Mesendoderm (in vitro differentiated cells): ENCODE measurements around the gene CASKIN1.

Experiments used
- DNase-seq: peaks from one replicate; pipeline ENCODE4 v3.0.0; 2013
- H2AK5ac ChIP-seq: 2 replicates; pipeline ENCODE4 v1.6.1; 2013; ENCODE audit warnings: low read length, inconsistent platforms
- H2BK120ac ChIP-seq: 2 replicates; pipeline ENCODE4 v1.6.1; 2013; ENCODE audit warnings: low read depth, mild to moderate bottlenecking, low read length, moderate library complexity, mixed read lengths
- H2BK15ac ChIP-seq: replicated peaks from 2 replicates; pipeline ENCODE4 v1.6.1; 2013; ENCODE audit warnings: low read depth, mild to moderate bottlenecking, moderate library complexity
- H2BK5ac ChIP-seq: 2 replicates; pipeline ENCODE4 v1.6.1; 2013; ENCODE audit warnings: low read length, inconsistent platforms
- H3K18ac ChIP-seq: 2 replicates; pipeline ENCODE4 v1.6.1; 2013; ENCODE audit warnings: mild to moderate bottlenecking, low read length, mixed read lengths
- H3K23ac ChIP-seq: one replicate; pipeline ENCODE4 v1.6.1; 2013; ENCODE audit warnings: low read length
- H3K27ac ChIP-seq: 2 replicates; pipeline ENCODE4 v1.5.1; 2013; ENCODE audit warnings: low read depth, mild to moderate bottlenecking, inconsistent platforms, low read length, moderate library complexity
- H3K27me3 ChIP-seq: 2 replicates; pipeline ENCODE4 v1.6.1; 2013; ENCODE audit warnings: low read length, control low read depth, mild to moderate bottlenecking, inconsistent platforms; ENCODE audit not compliant: insufficient read depth, poor library complexity
- H3K36me3 ChIP-seq: 2 replicates; pipeline ENCODE4 v1.6.1; 2013; ENCODE audit warnings: low read length, inconsistent platforms; ENCODE audit not compliant: control insufficient read depth, insufficient read depth
- H3K4ac ChIP-seq: one replicate; pipeline ENCODE4 v1.6.1; 2013; ENCODE audit warnings: low read depth, mild to moderate bottlenecking, low read length, moderate library complexity
- H3K4me1 ChIP-seq: 2 replicates; pipeline ENCODE4 v1.6.1; 2013; ENCODE audit warnings: low read depth, low read length, inconsistent platforms; ENCODE audit not compliant: control insufficient read depth
- H3K4me2 ChIP-seq: 2 replicates; pipeline ENCODE4 v1.6.1; 2013; ENCODE audit warnings: low read length
- H3K4me3 ChIP-seq: 2 replicates; pipeline ENCODE4 v1.5.1; 2013; ENCODE audit warnings: mild to moderate bottlenecking, low read length
- H3K56ac ChIP-seq: one replicate; pipeline ENCODE4 v1.6.1; 2013; ENCODE audit warnings: low read length
- H3K79me1 ChIP-seq: 2 replicates; pipeline ENCODE4 v1.6.1; 2013; ENCODE audit warnings: low read length, inconsistent platforms
- H3K79me2 ChIP-seq: 2 replicates; pipeline ENCODE4 v1.6.1; 2013; ENCODE audit warnings: mild to moderate bottlenecking, low read length; ENCODE audit not compliant: control insufficient read depth, insufficient read depth
- H3K9ac ChIP-seq: 2 replicates; pipeline ENCODE4 v1.6.1; 2013; ENCODE audit warnings: low read length, inconsistent platforms
- H4K5ac ChIP-seq: one replicate; pipeline ENCODE4 v1.6.1; 2013; ENCODE audit warnings: low read length
- H4K8ac ChIP-seq: one replicate; pipeline ENCODE4 v1.6.1; 2013; ENCODE audit warnings: low read depth, mild to moderate bottlenecking, control low read depth, low read length, moderate library complexity
- WGBS: extraction: QIAGEN DNeasy Blood & Tissue Kit; methylation state at CpG from one replicate; pipeline ENCODE4 v1.1.7; 2013; ENCODE audit warnings: low lambda C conversion rate, missing lambda C conversion rate; ENCODE audit not compliant: insufficient coverage; ENCODE audit errors: extremely low coverage; 5-methylcytosine and 5-hydroxymethylcytosine counted together

CASKIN1 gene

DNA sequence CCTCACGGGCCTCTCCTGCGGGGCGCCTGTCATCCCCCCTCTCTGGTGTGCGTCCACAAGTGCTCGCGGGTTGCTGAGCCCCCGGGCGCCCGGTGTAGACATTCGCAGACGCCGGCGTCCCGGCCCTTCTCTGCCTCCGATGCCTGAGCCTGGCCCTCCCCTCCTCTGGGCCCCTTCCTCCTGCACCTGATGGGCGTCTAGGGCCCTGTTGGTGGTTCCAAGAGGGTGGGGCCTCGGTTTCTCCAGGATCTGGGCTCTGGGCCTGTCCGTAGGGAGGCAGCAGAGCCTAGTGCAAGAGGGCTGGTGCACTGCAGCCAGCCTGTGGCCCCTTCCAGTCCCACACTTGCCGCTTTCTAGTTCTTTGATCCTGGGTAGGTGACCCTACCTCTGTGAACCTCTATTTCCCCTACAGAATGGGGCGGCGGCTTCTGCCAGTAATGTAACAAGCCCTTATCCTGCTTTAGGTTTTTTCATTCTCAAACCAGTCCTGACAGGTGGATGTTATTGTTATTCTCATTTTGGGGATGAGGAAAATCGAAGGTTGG is 27.6 kb upstream of the CASKIN1 start:
- Histone ChIP-seq H3K27ac (peak overlapping the region; percentile 14), H3K79me1 (peaks cover 15% of the 10 kb centered on the region), H3K36me3 (no peaks in the 10 kb centered on the region), H2BK120ac (no peak overlapping the region), H3K18ac (peak overlapping the region; percentile 22), H2BK15ac (no peak overlapping the region), H2AK5ac (no peak overlapping the region), H3K56ac (peak overlapping the region; percentile 94), H3K4ac (no peak overlapping the region), H4K8ac (no peak overlapping the region), H3K4me3 (peak overlapping the region; percentile 93), H3K4me2 (peak overlapping the region; percentile 90), H3K9ac (peak overlapping the region; percentile 93), H2BK5ac (no peak overlapping the region), H3K79me2 (peaks cover 21% of the 10 kb centered on the region), H3K23ac (no peak overlapping the region), H3K4me1 (no peaks in the 10 kb centered on the region), H4K5ac (no peak overlapping the region), H3K27me3 (no peaks in the 10 kb centered on the region)
- WGBS = no CpG with 5 or more reads among the region's 22 CpGs
- DNase-seq = peak; percentile 61

DNA sequence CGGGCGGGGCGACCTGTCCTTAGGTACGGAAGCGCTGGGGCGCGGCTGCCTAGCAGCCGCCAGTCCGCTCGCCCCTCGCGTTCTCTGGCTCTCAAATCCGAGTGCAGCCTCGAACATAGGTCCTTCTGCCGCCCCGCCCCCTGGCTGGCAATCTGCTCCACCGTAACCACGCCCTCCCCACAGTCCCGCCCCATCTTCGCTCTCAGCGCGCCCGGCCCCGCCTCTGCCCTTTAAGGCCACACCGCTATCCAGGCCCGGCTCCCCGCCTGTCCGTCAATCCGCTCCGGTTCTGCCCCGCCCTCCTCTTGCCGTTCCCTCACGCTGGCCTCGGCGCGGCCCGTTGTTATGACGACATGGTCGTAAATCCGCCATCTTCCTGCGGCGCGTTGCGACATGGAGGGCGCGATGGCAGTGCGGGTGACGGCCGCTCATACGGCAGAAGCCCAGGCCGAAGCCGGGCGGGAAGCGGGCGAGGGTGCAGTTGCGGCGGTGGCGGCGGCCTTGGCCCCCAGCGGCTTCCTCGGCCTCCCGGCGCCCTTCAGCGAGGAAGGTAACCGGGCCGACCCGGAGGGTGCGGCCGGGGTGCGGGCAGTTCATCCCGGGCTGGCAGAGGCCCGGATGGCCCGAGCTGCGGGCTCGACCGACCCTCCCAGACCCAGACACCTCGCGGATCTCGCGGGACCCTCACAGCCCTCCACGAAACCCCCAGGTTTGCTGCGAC is 27.0 kb upstream of the CASKIN1 start, which contains the start of gene E4F1:
TSS of gene E4F1 (plus strand) at position 371 of the 721 bp plus-strand sequence. CDS start at position 394, 23 bp downstream.
- H4K5ac ChIP-seq = no peak within 1 kb of the TSS
- no peak within 1 kb of the TSS for H2BK5ac ChIP-seq
- H4K8ac ChIP-seq = no peak within 1 kb of the TSS
- H2BK15ac ChIP-seq = no peak within 1 kb of the TSS
- H3K27ac ChIP-seq = peak within 1 kb of the TSS; percentile 14
- no CpG with 5 or more reads among the region's 82 CpGs for WGBS
- H3K4me1 ChIP-seq = no peaks in the 10 kb centered on the region
- peaks cover 21% of the 10 kb centered on the region for H3K79me2 ChIP-seq
- no peak within 1 kb of the TSS for H3K23ac ChIP-seq
- H2BK120ac ChIP-seq = no peak within 1 kb of the TSS
- no peaks in the 10 kb centered on the region for H3K27me3 ChIP-seq
- H3K4me2 ChIP-seq = peak within 1 kb of the TSS; percentile 90
- no peak within 1 kb of the TSS for H3K4ac ChIP-seq
- peak within 1 kb of the TSS; percentile 93 for H3K9ac ChIP-seq
- H3K36me3 ChIP-seq = no peaks in the 10 kb centered on the region
- peak within 1 kb of the TSS; percentile 93 for H3K4me3 ChIP-seq
- peak within 1 kb of the TSS; percentile 22 for H3K18ac ChIP-seq
- no peak within 1 kb of the TSS for H2AK5ac ChIP-seq
- H3K79me1 ChIP-seq = peaks cover 15% of the 10 kb centered on the region
- peak; percentile 100 for DNase-seq
- peak within 1 kb of the TSS; percentile 94 for H3K56ac ChIP-seq

DNA sequence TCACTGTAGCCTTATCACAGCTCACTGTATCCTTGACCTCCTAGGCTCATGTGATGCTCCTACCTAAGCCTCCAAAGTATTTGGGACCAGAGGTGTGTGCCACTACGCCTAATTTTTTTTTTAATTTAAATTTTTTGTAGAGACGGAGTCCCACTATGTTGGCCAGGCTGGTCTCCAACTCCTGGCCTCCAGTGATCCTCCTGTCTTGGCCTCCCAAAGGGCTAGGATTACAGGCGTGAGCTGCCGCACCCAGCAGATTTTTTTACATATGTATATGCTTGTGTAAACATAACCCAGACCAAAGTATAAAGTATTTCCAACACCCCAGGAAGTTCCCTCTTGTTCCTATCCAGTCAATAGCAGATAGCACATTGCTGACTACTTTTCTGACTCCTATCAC is 19.9 kb upstream of the CASKIN1 start:
- no peak overlapping the region for H3K18ac ChIP-seq
- no peak for DNase-seq
- H4K5ac ChIP-seq = no peak overlapping the region
- no peak overlapping the region for H3K27ac ChIP-seq
- H2AK5ac ChIP-seq = no peak overlapping the region
- H3K79me2 ChIP-seq = peaks cover 24% of the 10 kb centered on the region
- H3K27me3 ChIP-seq = no peaks in the 10 kb centered on the region
- H4K8ac ChIP-seq = no peak overlapping the region
- no peak overlapping the region for H2BK120ac ChIP-seq
- H3K4me1 ChIP-seq = peaks cover 3% of the 10 kb centered on the region
- H3K4me2 ChIP-seq = no peak overlapping the region
- no peak overlapping the region for H3K56ac ChIP-seq
- H3K4ac ChIP-seq = peak overlapping the region; percentile 24
- H3K4me3 ChIP-seq = no peak overlapping the region
- H3K9ac ChIP-seq = peak overlapping the region; percentile 40
- no peak overlapping the region for H2BK15ac ChIP-seq
- H3K36me3 ChIP-seq = peaks cover 3% of the 10 kb centered on the region
- H2BK5ac ChIP-seq = no peak overlapping the region
- no peak overlapping the region for H3K23ac ChIP-seq
- peaks cover 12% of the 10 kb centered on the region for H3K79me1 ChIP-seq
- WGBS = no CpG with 5 or more reads among the region's 4 CpGs

DNA sequence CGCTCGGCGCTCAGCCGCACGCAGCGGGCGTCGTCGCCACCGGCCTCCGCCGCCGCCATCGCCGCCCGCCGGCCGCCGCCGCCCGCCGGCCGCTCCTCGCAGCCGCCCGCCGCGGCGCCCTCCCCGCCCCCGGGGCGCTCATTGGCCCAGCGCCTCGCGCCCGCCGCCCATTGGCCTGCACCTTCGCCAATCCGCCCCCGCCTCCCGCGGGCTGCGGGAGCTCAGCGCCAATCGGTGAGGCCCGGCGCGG is 18.2 kb upstream of the CASKIN1 start, which contains the start of gene PGP:
TSS of gene PGP (minus strand) at position 122 of the 250 bp plus-strand sequence. CDS start at position 59, 63 bp downstream.
- DNase-seq = no peak
- peaks cover 3% of the 10 kb centered on the region for H3K36me3 ChIP-seq
- peaks cover 3% of the 10 kb centered on the region for H3K4me1 ChIP-seq
- H3K27me3 ChIP-seq = no peaks in the 10 kb centered on the region
- peak within 1 kb of the TSS; percentile 100 for H3K9ac ChIP-seq
- H2AK5ac ChIP-seq = peak within 1 kb of the TSS; percentile 78
- peak within 1 kb of the TSS; percentile 82 for H3K18ac ChIP-seq
- WGBS = no CpG with 5 or more reads among the region's 48 CpGs
- peaks cover 24% of the 10 kb centered on the region for H3K79me2 ChIP-seq
- H4K5ac ChIP-seq = peak within 1 kb of the TSS; percentile 71
- no peak within 1 kb of the TSS for H2BK15ac ChIP-seq
- H4K8ac ChIP-seq = no peak within 1 kb of the TSS
- peak within 1 kb of the TSS; percentile 91 for H3K27ac ChIP-seq
- no peak within 1 kb of the TSS for H3K23ac ChIP-seq
- peaks cover 12% of the 10 kb centered on the region for H3K79me1 ChIP-seq
- peak within 1 kb of the TSS; percentile 96 for H2BK5ac ChIP-seq
- peak within 1 kb of the TSS; percentile 97 for H3K4ac ChIP-seq
- peak within 1 kb of the TSS; percentile 85 for H3K4me2 ChIP-seq
- H2BK120ac ChIP-seq = no peak within 1 kb of the TSS
- peak within 1 kb of the TSS; percentile 99 for H3K56ac ChIP-seq
- peak within 1 kb of the TSS; percentile 95 for H3K4me3 ChIP-seq

DNA sequence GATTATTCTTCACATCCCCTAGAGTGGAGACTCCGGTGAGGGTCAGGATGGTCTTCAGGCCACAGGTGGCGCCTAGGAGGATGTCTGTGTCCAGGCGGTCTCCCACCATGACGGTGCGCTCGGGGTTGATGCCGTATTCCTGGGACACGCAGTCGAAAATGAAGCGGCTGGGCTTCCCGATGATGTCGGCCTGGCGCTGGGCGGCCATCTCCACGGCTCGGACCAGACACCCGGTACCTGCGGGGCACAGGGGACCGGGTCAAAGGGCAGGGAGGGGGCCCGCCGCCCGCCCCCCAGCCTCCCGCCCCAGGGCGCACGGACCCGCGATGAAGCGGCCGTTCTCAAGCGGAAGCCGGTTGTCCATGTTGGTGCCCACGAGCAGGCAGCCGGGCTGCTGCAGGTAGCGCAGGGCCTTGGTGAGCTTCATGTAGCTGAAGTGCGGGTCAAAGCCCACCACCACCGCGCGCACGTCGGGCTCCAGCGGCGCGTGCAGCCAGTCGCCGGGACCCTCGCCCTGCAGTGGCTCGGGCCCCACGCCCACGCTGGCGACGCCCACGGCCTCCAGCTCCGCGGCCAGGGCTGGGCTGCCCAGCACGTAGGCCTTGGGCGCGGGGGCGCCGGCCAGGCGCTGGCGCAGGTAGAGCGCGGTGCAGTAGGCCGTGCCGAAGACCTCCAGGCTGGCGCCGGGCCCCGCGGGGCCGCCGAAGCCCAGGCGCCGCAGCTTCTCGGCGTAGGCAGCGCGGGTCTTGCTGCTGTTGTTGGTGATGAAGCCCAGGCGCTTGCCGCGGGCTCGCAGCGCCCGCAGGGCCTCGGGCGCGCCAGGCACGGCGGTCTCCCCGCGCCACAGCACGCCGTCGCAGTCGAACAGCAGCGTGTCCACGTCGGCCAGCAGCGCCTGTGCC is 17.7 kb upstream of the CASKIN1 start:
- Histone ChIP-seq H2BK15ac (no peak overlapping the region), H2AK5ac (no peak overlapping the region), H3K27ac (peak overlapping the region; percentile 72), H3K4me3 (peak overlapping the region; percentile 95), H2BK5ac (peak overlapping the region; percentile 82), H3K27me3 (no peaks in the 10 kb centered on the region), H3K4me1 (peaks cover 3% of the 10 kb centered on the region), H4K8ac (no peak overlapping the region), H2BK120ac (no peak overlapping the region), H3K56ac (peak overlapping the region; percentile 99), H3K79me2 (peaks cover 24% of the 10 kb centered on the region), H3K4me2 (peak overlapping the region; percentile 85), H3K9ac (peak overlapping the region; percentile 98), H3K36me3 (peaks cover 3% of the 10 kb centered on the region), H4K5ac (no peak overlapping the region), H3K79me1 (peaks cover 12% of the 10 kb centered on the region), H3K18ac (peak overlapping the region; percentile 82), H3K23ac (no peak overlapping the region), H3K4ac (peak overlapping the region; percentile 97)
- WGBS = no CpG with 5 or more reads among the region's 98 CpGs
- DNase-seq = peak; percentile 47
